Spinal cord (tissue), 10 donors: ENCODE results near the gene SYT17. TPM values are rescaled to one million over a fixed set of nuclear protein-coding genes. Genes with fewer than 3 reads are reported as not detected.
A peak's percentile ranks its signal among the peaks of the same experiment; 100 is the strongest.

ENCODE experiments used
- DNase-seq, 6 donors: peaks; one replicate each; pipeline versions ENCODE4 v3.0.0 to v3.0.0-alpha.2; 2013 to 2015; ENCODE audit warnings: low spot score in 6 of 6, low read depth in 4 of 6
- H3K27ac ChIP-seq: one replicate; pipeline ENCODE4 v1.5.1; 2013; ENCODE audit warnings: low read depth, low read length, control low read depth
- H3K27me3 ChIP-seq: one replicate; pipeline ENCODE4 v1.6.1; 2013; ENCODE audit warnings: low read length; ENCODE audit not compliant: control insufficient read depth, insufficient read depth
- H3K36me3 ChIP-seq: one replicate; pipeline ENCODE4 v1.6.1; 2013; ENCODE audit warnings: low read length; ENCODE audit not compliant: control insufficient read depth, insufficient read depth
- H3K4me1 ChIP-seq: one replicate; pipeline ENCODE4 v1.6.1; 2013; ENCODE audit warnings: low read length; ENCODE audit not compliant: control insufficient read depth, insufficient read depth
- H3K4me3 ChIP-seq: one replicate; pipeline ENCODE4 v1.5.1; 2013; ENCODE audit warnings: low read depth, low read length, control low read depth
- H3K9me3 ChIP-seq: one replicate; pipeline ENCODE4 v1.6.1; 2013; ENCODE audit warnings: low read length; ENCODE audit not compliant: control insufficient read depth, insufficient read depth
- WGBS: methylation state at CpG from one replicate; pipeline ENCODE4 v1.1.5; 2013; ENCODE audit warnings: missing lambda C conversion rate; ENCODE audit not compliant: insufficient coverage; 5-methylcytosine and 5-hydroxymethylcytosine counted together
- polyA plus RNA-seq, 2 donors: library from polyadenylated mRNA; unstranded; fragments of 120-200 nt; gene quantifications; one replicate each; pipeline ENCODE4 v1.2.1, GENCODE V29; 2013; ENCODE audit not compliant: insufficient read length in 2 of 2
- total RNA-seq, 2 donors: library from RNA; depleted of rRNA in 1 of 2; stranded (reverse); fragments of 120-200 nt in 1 of 2; fragments of >200 nt in 1 of 2; gene quantifications; one replicate each; pipeline versions ENCODE4 v1.2.3 to v1.2.4, GENCODE V29; 2013 to 2014
- donor health status: healthy.

The SYT17 gene
- total and polyA plus RNA-seq, 4 donors = 11.3 to 46.1 (median 24.3) TPM

DNA sequence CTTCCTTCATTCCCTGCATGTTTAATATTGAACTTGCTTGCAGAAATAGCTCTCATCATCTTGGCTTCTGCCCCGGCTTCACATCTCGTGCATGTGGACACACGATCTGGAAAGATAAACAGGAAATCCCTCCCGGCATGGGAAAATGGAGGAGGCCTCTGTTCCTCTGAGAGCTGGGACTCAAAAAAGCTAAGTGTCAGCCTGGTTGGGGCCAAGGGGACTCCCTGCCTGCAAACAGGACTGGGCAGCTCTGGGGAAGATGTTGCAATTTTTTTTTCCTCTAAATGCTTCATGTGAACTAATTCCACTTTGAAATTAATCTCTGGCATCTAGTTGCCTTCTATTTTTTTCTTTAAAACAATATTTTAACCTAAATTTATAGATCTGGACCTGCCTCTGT, 29.4 kb upstream of the SYT17 start:
- peak in 1 of 6 donors; percentile 82 for DNase-seq
- peaks cover 13% of the 10 kb centered on the region for H3K4me1 ChIP-seq
- peak overlapping the region; percentile 22 for H3K27ac ChIP-seq
- 22% methylated on average over 3 of the region's 4 CpGs for WGBS
- H3K4me3 ChIP-seq = no peak overlapping the region
- no peaks in the 10 kb centered on the region for H3K9me3 ChIP-seq
- H3K27me3 ChIP-seq = no peaks in the 10 kb centered on the region
- H3K36me3 ChIP-seq = no peaks in the 10 kb centered on the region

DNA sequence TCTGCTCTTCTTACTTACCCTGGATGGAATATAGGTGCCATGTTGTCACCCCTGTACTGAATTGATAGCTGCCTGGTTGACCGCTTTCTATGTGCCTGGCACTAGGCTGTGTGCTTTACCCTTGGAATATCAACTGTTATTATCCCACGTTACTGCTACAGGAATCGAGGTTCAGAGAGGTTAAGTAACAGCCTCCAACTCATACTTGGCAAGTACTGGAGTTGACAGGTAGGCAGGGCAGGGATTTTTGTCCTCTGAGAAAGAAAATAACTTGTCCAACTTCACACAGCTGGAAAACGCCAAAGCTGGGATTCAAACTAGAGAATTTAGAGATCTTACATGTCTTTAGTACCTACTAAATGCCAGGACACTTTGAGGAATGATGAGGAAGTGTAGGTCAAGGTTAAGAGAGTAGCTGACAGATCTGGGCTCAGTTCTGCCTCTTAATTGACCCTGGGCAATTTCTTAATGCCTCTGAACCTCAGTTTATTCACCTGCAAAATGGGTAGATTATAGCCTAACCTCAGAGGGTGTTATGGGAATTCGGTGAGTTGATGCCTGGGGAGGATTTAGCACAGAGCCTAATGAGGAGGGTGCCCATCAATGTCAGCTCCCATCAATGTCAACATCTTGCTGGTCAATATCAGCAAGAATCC, 28.5 kb upstream of the SYT17 start:
- H3K27me3 ChIP-seq = no peaks in the 10 kb centered on the region
- peaks cover 13% of the 10 kb centered on the region for H3K4me1 ChIP-seq
- DNase-seq = no peak
- 90% methylated on average over 2 of the region's 5 CpGs for WGBS
- no peaks in the 10 kb centered on the region for H3K36me3 ChIP-seq
- H3K27ac ChIP-seq = no peak overlapping the region
- no peaks in the 10 kb centered on the region for H3K9me3 ChIP-seq
- H3K4me3 ChIP-seq = no peak overlapping the region

DNA sequence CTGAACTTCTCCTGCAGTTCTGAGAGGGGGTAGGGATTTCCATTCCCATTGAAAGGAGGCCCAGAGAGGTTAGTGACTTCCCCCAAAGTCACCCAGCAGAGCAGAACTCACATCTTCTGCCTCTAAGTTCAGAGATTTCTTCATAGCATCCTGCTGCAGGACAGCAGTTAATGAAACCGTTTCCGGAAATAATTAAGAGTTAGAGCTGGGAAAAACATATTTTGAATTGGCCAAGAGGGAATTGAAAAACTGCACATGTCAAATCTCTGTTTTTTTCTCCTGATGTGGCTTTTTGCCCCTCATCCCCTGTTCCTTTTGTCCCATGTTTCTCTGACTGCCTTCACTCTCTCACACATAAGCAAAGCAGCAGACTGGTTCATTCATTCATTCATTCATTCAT, 27.6 kb upstream of the SYT17 start:
- Histone ChIP-seq H3K27me3 (no peaks in the 10 kb centered on the region), H3K27ac (no peak overlapping the region), H3K9me3 (no peaks in the 10 kb centered on the region), H3K36me3 (no peaks in the 10 kb centered on the region), H3K4me3 (no peak overlapping the region), H3K4me1 (peaks cover 13% of the 10 kb centered on the region)
- 50% methylated on average over 2 of the region's 2 CpGs for WGBS
- DNase-seq = peak in 1 of 6 donors; percentile 31

DNA sequence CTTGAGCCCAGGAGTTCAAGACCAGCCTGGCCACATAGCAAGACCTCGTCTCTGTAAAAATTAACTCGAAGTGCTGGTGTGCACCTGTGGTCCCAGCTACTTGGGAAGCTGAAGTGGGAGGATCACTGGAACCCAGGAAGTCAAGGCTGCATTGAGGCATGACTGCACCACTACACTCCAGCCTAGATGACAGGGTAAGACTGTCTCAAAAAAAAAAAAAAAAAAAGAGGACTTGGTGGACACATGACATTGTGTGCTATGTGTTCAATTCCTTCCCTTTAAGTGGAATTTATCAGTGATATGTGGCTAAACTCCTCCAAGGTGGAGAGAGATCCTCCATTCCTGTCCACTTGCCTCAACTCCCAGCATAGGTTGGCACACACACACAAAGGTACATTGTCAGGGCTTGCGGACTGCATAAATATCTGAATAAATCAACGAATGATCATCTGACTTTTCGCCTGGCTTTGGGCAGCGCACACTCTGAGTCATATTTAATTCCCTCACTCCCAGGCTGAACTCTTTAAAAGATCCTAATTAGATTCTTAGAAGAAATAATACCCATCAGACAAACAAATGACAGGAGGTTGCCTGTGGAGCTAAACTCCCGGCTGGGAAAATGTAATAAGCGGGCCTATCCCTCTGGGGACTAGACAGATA, 25.0 kb upstream of the SYT17 start:
- DNase-seq = no peak
- WGBS = 62% methylated on average over 6 of the region's 8 CpGs

DNA sequence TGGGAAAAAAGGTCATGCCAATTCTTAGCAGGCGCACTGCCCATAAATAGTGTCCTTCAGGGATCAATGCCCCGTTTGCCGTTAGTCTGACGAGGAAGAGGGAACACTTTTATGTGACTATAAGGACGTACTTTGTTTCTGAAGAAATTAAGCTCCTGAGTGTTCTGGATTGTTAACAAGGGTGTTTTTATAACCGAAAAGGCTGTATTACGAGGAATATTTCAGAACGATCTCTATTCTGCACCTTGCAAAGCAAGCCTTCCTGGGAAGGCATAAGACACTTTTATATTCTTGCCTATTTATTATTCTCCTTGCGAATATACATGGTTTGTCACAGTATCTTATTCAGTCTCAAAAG, 24.5 kb upstream of the SYT17 start:
- Histone ChIP-seq H3K27me3 (no peaks in the 10 kb centered on the region), H3K36me3 (no peaks in the 10 kb centered on the region), H3K27ac (no peak overlapping the region), H3K9me3 (no peaks in the 10 kb centered on the region), H3K4me3 (no peak overlapping the region), H3K4me1 (no peaks in the 10 kb centered on the region)
- peak in 1 of 6 donors; percentile 75 for DNase-seq
- 17% methylated on average over 5 of the region's 9 CpGs for WGBS

More for the DNA sequence above, 25.0 kb upstream of the SYT17 start:
- Histone ChIP-seq H3K36me3 (no peaks in the 10 kb centered on the region), H3K4me3 (no peak overlapping the region), H3K9me3 (no peaks in the 10 kb centered on the region), H3K27me3 (no peaks in the 10 kb centered on the region), H3K4me1 (no peaks in the 10 kb centered on the region), H3K27ac (no peak overlapping the region)

DNA sequence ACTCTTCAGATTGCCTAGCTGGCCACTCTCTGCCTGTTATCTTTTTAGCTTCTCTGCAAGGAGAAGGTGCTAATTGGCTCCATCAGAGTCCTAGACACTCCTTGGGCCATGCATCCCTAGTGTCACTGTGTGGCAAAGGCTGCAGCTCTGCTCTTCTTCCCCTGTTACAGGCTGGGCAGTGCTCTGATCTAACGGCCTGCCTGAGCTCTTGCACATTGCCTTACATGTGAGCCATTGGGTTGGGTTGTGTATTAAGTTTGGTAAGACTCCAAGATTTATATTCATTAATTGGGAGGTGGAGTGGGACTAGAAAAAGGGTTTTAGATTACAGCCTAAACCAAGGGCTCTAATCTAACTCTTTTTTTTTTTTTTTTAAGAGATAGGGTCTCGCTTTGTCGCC, 23.0 kb upstream of the SYT17 start:
- Histone ChIP-seq H3K4me1 (no peaks in the 10 kb centered on the region), H3K27me3 (no peaks in the 10 kb centered on the region), H3K27ac (no peak overlapping the region), H3K9me3 (no peaks in the 10 kb centered on the region), H3K4me3 (no peak overlapping the region), H3K36me3 (no peaks in the 10 kb centered on the region)
- WGBS = no CpG with 5 or more reads among the region's 3 CpGs
- DNase-seq = no peak

DNA sequence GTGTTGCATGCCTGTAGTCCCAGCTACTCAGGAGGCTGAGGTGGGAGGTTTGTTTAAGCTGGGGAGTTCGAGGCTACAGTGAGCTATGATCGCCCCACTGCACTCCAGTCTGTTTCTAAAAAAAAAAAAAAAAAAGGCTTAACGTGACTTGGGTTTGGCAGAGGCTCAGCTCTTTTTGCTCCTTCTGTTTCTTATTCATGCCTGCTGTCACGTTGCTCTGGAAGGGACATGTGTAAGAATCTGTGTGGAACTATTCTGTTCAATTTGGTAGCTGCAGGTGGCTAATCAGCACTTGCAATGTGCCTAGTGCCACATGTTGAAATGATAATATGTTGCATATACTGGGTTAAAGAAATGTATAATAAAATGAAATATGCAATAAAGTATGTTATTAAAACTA, 20.9 kb upstream of the SYT17 start:
- peak in 2 of 6 donors; percentile 38 to 87 for DNase-seq
- H3K36me3 ChIP-seq = no peaks in the 10 kb centered on the region
- no peaks in the 10 kb centered on the region for H3K27me3 ChIP-seq
- no peaks in the 10 kb centered on the region for H3K4me1 ChIP-seq
- H3K4me3 ChIP-seq = no peak overlapping the region
- 0% methylated on average over 1 of the region's 4 CpGs for WGBS
- no peaks in the 10 kb centered on the region for H3K9me3 ChIP-seq
- no peak overlapping the region for H3K27ac ChIP-seq

DNA sequence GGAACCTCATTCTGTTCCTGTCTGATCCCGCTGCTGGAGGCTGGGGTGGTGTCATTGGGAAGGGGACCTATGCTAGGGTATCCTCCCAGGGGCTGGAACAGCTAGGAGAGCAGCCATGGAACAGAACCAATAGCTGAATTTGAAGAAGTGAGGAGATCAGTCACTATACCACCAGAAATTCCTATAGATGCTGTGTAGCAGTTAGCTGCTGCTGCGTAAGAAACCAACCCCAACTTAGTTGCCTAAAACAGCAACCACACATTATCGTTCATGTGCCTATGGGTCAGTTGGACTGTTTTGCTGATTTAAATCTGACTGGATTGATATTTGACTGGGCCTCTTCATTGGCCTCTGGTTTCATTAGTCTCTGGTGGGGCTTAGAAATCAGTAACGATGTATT, 20.4 kb upstream of the SYT17 start:
- Histone ChIP-seq H3K27ac (no peak overlapping the region), H3K9me3 (no peaks in the 10 kb centered on the region), H3K27me3 (no peaks in the 10 kb centered on the region), H3K4me1 (no peaks in the 10 kb centered on the region), H3K4me3 (no peak overlapping the region), H3K36me3 (no peaks in the 10 kb centered on the region)
- DNase-seq = no peak
- WGBS = no CpG with 5 or more reads among the region's 4 CpGs

DNA sequence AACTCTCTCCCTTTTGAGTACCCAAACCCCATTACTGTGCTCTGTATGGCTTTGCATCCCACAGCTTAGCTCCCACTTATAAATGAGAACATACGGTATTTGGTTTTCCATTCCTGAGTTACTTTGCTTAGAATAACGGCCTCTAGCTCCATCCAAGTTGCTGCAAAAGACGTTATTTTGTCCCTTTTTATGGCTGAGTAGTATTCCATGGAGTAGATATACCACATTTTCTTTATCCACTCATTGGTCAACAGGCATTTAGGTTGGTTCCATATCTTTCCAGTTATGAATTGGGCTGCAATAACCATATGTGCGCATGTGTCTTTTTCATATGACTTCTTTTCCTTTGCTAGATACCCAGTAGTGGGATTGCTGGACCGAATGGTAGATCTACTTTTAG, 19.9 kb upstream of the SYT17 start:
- no peaks in the 10 kb centered on the region for H3K36me3 ChIP-seq
- H3K9me3 ChIP-seq = no peaks in the 10 kb centered on the region
- 80% methylated on average over 1 of the region's 5 CpGs for WGBS
- H3K27me3 ChIP-seq = no peaks in the 10 kb centered on the region
- no peak overlapping the region for H3K4me3 ChIP-seq
- no peak overlapping the region for H3K27ac ChIP-seq
- DNase-seq = no peak
- no peaks in the 10 kb centered on the region for H3K4me1 ChIP-seq

DNA sequence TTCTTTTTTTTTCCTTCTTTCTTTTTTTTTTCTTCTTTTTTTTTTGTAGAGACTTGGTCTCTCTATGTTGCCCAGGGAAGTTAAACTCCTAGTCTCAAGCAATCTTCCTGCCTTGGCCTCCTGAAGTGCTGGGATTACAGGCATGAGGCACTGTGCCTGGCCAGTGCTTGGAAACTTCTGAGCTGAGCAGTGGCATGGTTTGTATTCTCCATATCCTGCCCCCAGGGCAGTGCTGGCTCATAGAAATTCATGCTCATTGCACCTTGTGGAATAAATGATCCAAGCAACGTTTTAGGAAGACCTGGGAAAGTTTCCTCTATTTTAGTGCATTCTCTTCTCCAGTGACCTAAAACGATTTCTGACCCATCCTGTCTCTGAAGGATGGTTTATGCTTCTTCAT, 16.7 kb upstream of the SYT17 start:
- no peaks in the 10 kb centered on the region for H3K4me1 ChIP-seq
- no peaks in the 10 kb centered on the region for H3K9me3 ChIP-seq
- H3K27ac ChIP-seq = no peak overlapping the region
- 60% methylated on average over 1 of the region's 2 CpGs for WGBS
- no peak for DNase-seq
- H3K36me3 ChIP-seq = no peaks in the 10 kb centered on the region
- H3K4me3 ChIP-seq = no peak overlapping the region
- no peaks in the 10 kb centered on the region for H3K27me3 ChIP-seq
